Kidney (tissue), 14 donors: ENCODE measurements around the gene EFCAB6. TPM values are rescaled to one million over a fixed set of nuclear protein-coding genes. Genes with fewer than 3 reads are reported as not detected.

Source experiments
- DNase-seq, 5 donors: peaks; one replicate each; pipeline ENCODE4 v3.0.0-alpha.2; 2013 to 2020
- FAIRE-seq: peaks from 2 replicates; lab custom pipeline; 2012; peaks lifted over from hg19 to GRCh38; lab: Jason Lieb, UNC
- H3K27ac ChIP-seq, 2 donors: one replicate each; pipeline ENCODE4 v1.7.0; 2013; ENCODE audit warnings: low read depth in 2 of 2, low read length in 2 of 2, inconsistent platforms in 1 of 2
- H3K27me3 ChIP-seq: one replicate; pipeline ENCODE4 v1.7.1; 2013; ENCODE audit warnings: low read length, inconsistent platforms; ENCODE audit not compliant: control insufficient read depth, insufficient read depth
- H3K36me3 ChIP-seq, 3 donors: one replicate each; pipeline versions ENCODE4 v1.7.0 to v1.7.1; 2013; ENCODE audit warnings: low read length in 3 of 3, control low read depth in 1 of 3, inconsistent platforms in 1 of 3; ENCODE audit not compliant: insufficient read depth in 3 of 3, control insufficient read depth in 2 of 3
- H3K4me1 ChIP-seq, 3 donors: one replicate each; pipeline versions ENCODE4 v1.7.0 to v1.7.1; 2013; ENCODE audit warnings: low read length in 3 of 3, inconsistent platforms in 1 of 3, low read depth in 1 of 3; ENCODE audit not compliant: control insufficient read depth in 2 of 3, insufficient read depth in 2 of 3
- H3K4me3 ChIP-seq, 3 donors: one replicate each; pipeline versions ENCODE4 v1.7.0 to v1.8.1; 2013; ENCODE audit warnings: low read length in 3 of 3, control low read depth in 1 of 3, inconsistent platforms in 1 of 3
- H3K9ac ChIP-seq, 3 donors: one replicate each; pipeline versions ENCODE4 v1.7.0 to v1.7.1; 2013; ENCODE audit warnings: low read length in 3 of 3, control low read depth in 1 of 3, inconsistent platforms in 1 of 3
- H3K9me3 ChIP-seq, 3 donors: one replicate each; pipeline versions ENCODE4 v1.7.0 to v1.7.1; 2013; ENCODE audit warnings: low read length in 3 of 3, control low read depth in 1 of 3, inconsistent platforms in 1 of 3; ENCODE audit not compliant: control insufficient read depth in 2 of 3, insufficient read depth in 1 of 3
- CTCF ChIP-seq: IDR thresholded peaks from 3 replicates; pipeline ENCODE4 v1.5.1; 2012; ENCODE audit warnings: mild to moderate bottlenecking, moderate library complexity, borderline replicate concordance; ENCODE audit not compliant: insufficient read depth; ENCODE audit errors: extremely low read depth
- intact Hi-C: fragments of 100-400 bp; cut with DNase I; formaldehyde crosslinking; loops from one replicate; pipeline ENCODE4 v1.11.1; 2022
- polyA plus RNA-seq: library from polyadenylated mRNA; stranded (reverse); fragments of 350-450 nt; fragmentation: Illumina TruSeq; extraction: RNeasy Lipid Tissue Mini Kit (QIAGEN cat#74804); gene quantifications from one replicate; pipeline ENCODE4 v1.2.3, GENCODE V29; 2014; ENCODE audit warnings: low read depth, low replicate concordance; ENCODE audit not compliant: insufficient read depth
- total RNA-seq: library from RNA; stranded (reverse); fragmentation: NEBNext Ultra II Directional; extraction: Animal tissue kit (Norgen Biotek cat#: 25700); gene quantifications from one replicate; pipeline ENCODE4 v1.2.1, GENCODE V29; 2021
- donor health status: control.
- donor health status: control.
- donor health status: control.
- donor health status: control.
- donor health status: control.
- donor health status: DM: yes; HTN: yes; CAD: no.
- donor health status: Normal renal cell carcinoma (clear cell type).

EFCAB6 gene
- total and polyA plus RNA-seq, 2 donors from 2014 or later, result 1.5 to 11.8 TPM

- H3K4me3 ChIP-seq, result no peak overlapping the region
- FAIRE-seq, result no peak
Observed at GRCh38 chr22:43838161-43838560, 26.1 kb upstream of the EFCAB6 start.

GRCh38 chr22:43837666-43838065 is 25.6 kb upstream of the EFCAB6 start:
- FAIRE-seq (no peak), DNase-seq (no peak)
- no peaks in the 10 kb centered on the region for H3K27me3 ChIP-seq
- H3K9ac ChIP-seq, result no peak overlapping the region
- no peaks in the 10 kb centered on the region for H3K4me1 ChIP-seq
- no peak overlapping the region for H3K27ac ChIP-seq
- no peaks in the 10 kb centered on the region for H3K36me3 ChIP-seq
- intact Hi-C loops, result no loop called here
- no peaks in the 10 kb centered on the region for H3K9me3 ChIP-seq
- H3K4me3 ChIP-seq, result no peak overlapping the region
- TF ChIP-seq CTCF, result no peak

More at GRCh38 chr22:43838161-43838560, 26.1 kb upstream of the EFCAB6 start:
- Histone ChIP-seq H3K9me3 (no peaks in the 10 kb centered on the region), H3K4me1 (no peaks in the 10 kb centered on the region), H3K27ac (no peak overlapping the region), H3K36me3 (no peaks in the 10 kb centered on the region), H3K9ac (no peak overlapping the region), H3K27me3 (no peaks in the 10 kb centered on the region)
- no peak for TF ChIP-seq CTCF
- DNase-seq, result no peak
- intact Hi-C loops, result no loop called here

- intact Hi-C loops, result no loop called here
- Histone ChIP-seq H3K4me3 (no peak overlapping the region), H3K36me3 (no peaks in the 10 kb centered on the region), H3K27me3 (no peaks in the 10 kb centered on the region), H3K27ac (no peak overlapping the region), H3K9me3 (no peaks in the 10 kb centered on the region), H3K4me1 (no peaks in the 10 kb centered on the region), H3K9ac (no peak overlapping the region)
- FAIRE-seq (no peak), DNase-seq (no peak)
- TF ChIP-seq CTCF, result no peak
Observed at GRCh38 chr22:43835736-43836135, 23.6 kb upstream of the EFCAB6 start.

- FAIRE-seq, result no peak
- no peak for TF ChIP-seq CTCF
- intact Hi-C loops, result no loop called here
Observed at GRCh38 chr22:43835166-43835565, 23.1 kb upstream of the EFCAB6 start.

More at GRCh38 chr22:43835166-43835565, 23.1 kb upstream of the EFCAB6 start:
- Histone ChIP-seq H3K9me3 (no peaks in the 10 kb centered on the region), H3K4me3 (no peak overlapping the region), H3K36me3 (no peaks in the 10 kb centered on the region), H3K27me3 (no peaks in the 10 kb centered on the region), H3K27ac (no peak overlapping the region), H3K9ac (no peak overlapping the region), H3K4me1 (no peaks in the 10 kb centered on the region)
- peak in 4 of 5 donors; percentile 35 to 70 (median 64) for DNase-seq
